Ovary (tissue), 3 donors: ENCODE measurements around the gene FBLN2.

ENCODE experiments used
- EP300 ChIP-seq: sonication (generic); formaldehyde crosslinking; IDR thresholded peaks from one replicate; pipeline ENCODE4 v1.6.1; 2017; ENCODE audit warnings: antibody characterized with exemption
- POLR2A ChIP-seq: fragments of 450-650 bp; IDR thresholded peaks from one replicate; pipeline ENCODE4 v1.6.1; 2017; ENCODE audit warnings: antibody characterized with exemption, mild to moderate bottlenecking, moderate library complexity
- TF ChIP-seq, protein P1 (sequence below), 3 donors: fragments of 450-650 bp in 2 of 3; fragments of 200-600 bp in 1 of 3; IDR thresholded peaks; one replicate each; pipeline versions ENCODE4 v1.5.1 to v1.8.0; 2016 to 2022; ENCODE audit warnings: antibody characterized with exemption in 3 of 3, mild to moderate bottlenecking in 1 of 3
- donor health status: DM: no; HTN: no; CAD: no.

DNA sequence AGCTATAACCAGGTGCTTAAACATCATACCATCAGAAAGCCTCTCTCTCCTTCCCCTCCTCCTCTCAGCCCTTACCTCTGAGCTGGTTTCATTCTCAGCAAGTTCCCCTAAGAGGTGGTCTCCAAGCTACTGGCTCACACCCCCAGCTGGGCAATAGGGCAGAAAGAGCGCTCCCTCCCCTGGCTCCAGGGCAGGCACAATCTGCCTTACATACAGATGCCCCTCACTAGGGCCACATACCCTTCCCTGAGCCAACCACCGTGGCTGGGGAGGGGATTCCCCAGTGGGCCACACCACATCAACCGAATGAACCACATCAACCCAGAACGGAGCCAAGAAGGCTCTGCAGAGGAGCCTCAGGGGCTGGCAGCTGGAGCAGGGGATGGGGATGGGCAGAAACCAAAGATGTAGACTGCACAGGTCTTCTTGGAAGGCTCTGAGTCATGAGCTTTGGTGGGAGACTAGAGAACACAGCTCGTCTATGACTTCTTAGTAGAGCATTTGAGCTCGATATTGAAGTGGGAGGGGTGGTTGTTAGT is 4.6 kb upstream of the FBLN2 start:
- TF ChIP-seq, protein P1, sequence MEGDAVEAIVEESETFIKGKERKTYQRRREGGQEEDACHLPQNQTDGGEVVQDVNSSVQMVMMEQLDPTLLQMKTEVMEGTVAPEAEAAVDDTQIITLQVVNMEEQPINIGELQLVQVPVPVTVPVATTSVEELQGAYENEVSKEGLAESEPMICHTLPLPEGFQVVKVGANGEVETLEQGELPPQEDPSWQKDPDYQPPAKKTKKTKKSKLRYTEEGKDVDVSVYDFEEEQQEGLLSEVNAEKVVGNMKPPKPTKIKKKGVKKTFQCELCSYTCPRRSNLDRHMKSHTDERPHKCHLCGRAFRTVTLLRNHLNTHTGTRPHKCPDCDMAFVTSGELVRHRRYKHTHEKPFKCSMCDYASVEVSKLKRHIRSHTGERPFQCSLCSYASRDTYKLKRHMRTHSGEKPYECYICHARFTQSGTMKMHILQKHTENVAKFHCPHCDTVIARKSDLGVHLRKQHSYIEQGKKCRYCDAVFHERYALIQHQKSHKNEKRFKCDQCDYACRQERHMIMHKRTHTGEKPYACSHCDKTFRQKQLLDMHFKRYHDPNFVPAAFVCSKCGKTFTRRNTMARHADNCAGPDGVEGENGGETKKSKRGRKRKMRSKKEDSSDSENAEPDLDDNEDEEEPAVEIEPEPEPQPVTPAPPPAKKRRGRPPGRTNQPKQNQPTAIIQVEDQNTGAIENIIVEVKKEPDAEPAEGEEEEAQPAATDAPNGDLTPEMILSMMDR (IDR thresholded peaks at IDR 0.05), result no peak
- TF ChIP-seq EP300, result no peak
- no peak for TF ChIP-seq POLR2A
